HepG2 (cell line): ENCODE data around the gene CACNB4. TPM values are rescaled to one million over a fixed set of nuclear protein-coding genes. Genes with fewer than 3 reads are reported as not detected.

ENCODE experiments used
- ARID3A ChIP-seq: IDR thresholded peaks from 2 replicates; pipeline ENCODE4 v1.6.1; 2012; ENCODE audit warnings: low read depth, low read length, improper control_type of control experiment
- CREBL2 ChIP-seq: sonication (generic); formaldehyde crosslinking; IDR thresholded peaks from 2 replicates; pipeline ENCODE4 v1.8.1; 2023; ENCODE audit warnings: missing genetic modification reagents, mild to moderate bottlenecking, borderline replicate concordance
- FOXO1 ChIP-seq: sonication (generic); formaldehyde crosslinking; IDR thresholded peaks from 2 replicates; pipeline ENCODE4 v1.4.0; 2020; ENCODE audit warnings: missing genetic modification reagents
- HDAC2 ChIP-seq: sonication (generic); formaldehyde crosslinking; IDR thresholded peaks from 2 replicates; pipeline ENCODE4 v1.4.0; 2020; ENCODE audit warnings: missing genetic modification reagents
- KDM5B ChIP-seq: sonication (generic); formaldehyde crosslinking; IDR thresholded peaks from 2 replicates; pipeline ENCODE4 v1.4.0; 2020; ENCODE audit warnings: missing genetic modification reagents, mild to moderate bottlenecking, borderline replicate concordance
- MIXL1 ChIP-seq: IDR thresholded peaks from 2 replicates; pipeline ENCODE4 v1.6.1; 2016
- MYC ChIP-seq: sonication (generic); formaldehyde crosslinking; IDR thresholded peaks from 2 replicates; pipeline ENCODE4 v1.9.0; 2021; ENCODE audit warnings: missing genetic modification reagents, borderline replicate concordance
- NCOA2 ChIP-seq: sonication (generic); formaldehyde crosslinking; IDR thresholded peaks from 2 replicates; pipeline ENCODE4 v1.8.0; 2022; ENCODE audit warnings: inconsistent platforms
- NR0B2 ChIP-seq: sonication (generic); formaldehyde crosslinking; IDR thresholded peaks from 2 replicates; pipeline ENCODE4 v1.4.0; 2020; ENCODE audit warnings: mild to moderate bottlenecking, missing genetic modification reagents
- NR2F2 ChIP-seq: IDR thresholded peaks from 2 replicates; pipeline ENCODE4 v1.6.1; 2012; ENCODE audit warnings: low read depth, inconsistent platforms, borderline replicate concordance
- RXRB ChIP-seq: IDR thresholded peaks from 2 replicates; pipeline ENCODE4 v1.6.1; 2016; ENCODE audit warnings: borderline replicate concordance, missing genetic modification reagents, missing compliant biosample characterization
- SIN3B ChIP-seq: fragments of 150-350 bp; IDR thresholded peaks from 2 replicates; pipeline ENCODE4 v1.6.1; 2014; ENCODE audit warnings: low read length
- THAP7 ChIP-seq: sonication (generic); formaldehyde crosslinking; IDR thresholded peaks from 2 replicates; pipeline ENCODE4 v1.8.1; 2023; ENCODE audit warnings: mild to moderate bottlenecking, missing genetic modification reagents
- TRAFD1 ChIP-seq: sonication (generic); formaldehyde crosslinking; IDR thresholded peaks from 2 replicates; pipeline ENCODE4 v1.5.1; 2020; ENCODE audit warnings: missing genetic modification reagents, mild to moderate bottlenecking, borderline replicate concordance
- ZBTB4 ChIP-seq: sonication (generic); formaldehyde crosslinking; IDR thresholded peaks from 2 replicates; pipeline ENCODE4 v1.4.0; 2020; ENCODE audit warnings: missing genetic modification reagents, mild to moderate bottlenecking, borderline replicate concordance
- ZBTB42 ChIP-seq: sonication (generic); formaldehyde crosslinking; IDR thresholded peaks from 2 replicates; pipeline ENCODE4 v1.5.0; 2020; ENCODE audit warnings: mild to moderate bottlenecking, missing genetic modification reagents
- ZMYM3 ChIP-seq: sonication (generic); formaldehyde crosslinking; IDR thresholded peaks from 2 replicates; pipeline ENCODE4 v1.5.1; 2020; ENCODE audit warnings: mild to moderate bottlenecking, missing genetic modification reagents
- ZNF30 ChIP-seq: sonication (generic); formaldehyde crosslinking; IDR thresholded peaks from 2 replicates; pipeline ENCODE4 v1.5.0; 2020; ENCODE audit warnings: mild to moderate bottlenecking, missing genetic modification reagents
- ZNF446 ChIP-seq: sonication (generic); formaldehyde crosslinking; IDR thresholded peaks from 2 replicates; pipeline ENCODE4 v1.5.0; 2020; ENCODE audit warnings: mild to moderate bottlenecking, missing genetic modification reagents
- ZNF484 ChIP-seq: sonication (generic); formaldehyde crosslinking; IDR thresholded peaks from 2 replicates; pipeline ENCODE4 v1.5.1; 2020; ENCODE audit warnings: mild to moderate bottlenecking, low read depth, missing genetic modification reagents, borderline replicate concordance
- ZNF496 ChIP-seq: sonication (generic); formaldehyde crosslinking; IDR thresholded peaks from 2 replicates; pipeline ENCODE4 v1.8.1; 2023; ENCODE audit warnings: mild to moderate bottlenecking, moderate library complexity, missing genetic modification reagents; ENCODE audit not compliant: insufficient replicate concordance
- ZNF552 ChIP-seq: sonication (generic); formaldehyde crosslinking; IDR thresholded peaks from 2 replicates; pipeline ENCODE4 v1.9.0; 2022; ENCODE audit warnings: missing genetic modification reagents, mild to moderate bottlenecking, borderline replicate concordance
- ZNF644 ChIP-seq: IDR thresholded peaks from 2 replicates; pipeline ENCODE4 v1.6.1; 2016; ENCODE audit warnings: low read depth
- ZNF792 ChIP-seq: IDR thresholded peaks from 2 replicates; pipeline ENCODE4 v1.6.1; 2016
- polyA plus RNA-seq, 8 experiments: library from polyadenylated mRNA; depleted of rRNA in 3 of 8; stranded (reverse) in 7 of 8; unstranded in 1 of 8; fragments of >200 nt; fragmentation: Illumina TruSeq in 4 of 8; extraction: Trizol in 4 of 8; gene quantifications; 2 replicates each; pipeline versions ENCODE4 v1.2.1 to v1.2.3, GENCODE V29; 2011 to 2016; ENCODE audit warnings: low read depth in 4 of 8, missing spikeins in 1 of 8, mixed read lengths in 1 of 8; ENCODE audit not compliant: insufficient read depth in 1 of 8
- total RNA-seq, 5 experiments: library from RNA; depleted of rRNA; stranded (reverse); fragments of >200 nt; fragmentation: Illumina TruSeq; extraction: Trizol; gene quantifications; 2 replicates each; pipeline ENCODE4 v1.2.3, GENCODE V29; 2016; ENCODE audit warnings: low read depth in 1 of 5

Gene CACNB4
- total and polyA plus RNA-seq, 2 of the 13 experiments (the other 11 are each of a cell fraction or from before 2014, with no cell fraction given) = 5.1 to 14.3 TPM

- TF ChIP-seq ZBTB4 (CRISPR knock-in tag) = no peak
- peak; percentile 31; the same call in 1 of the 2 replicates for TF ChIP-seq FOXO1 (CRISPR knock-in tag)
- TF ChIP-seq ARID3A = peak; percentile 37; the same call in 1 of the 2 replicates
- no peak for TF ChIP-seq SIN3B
- TF ChIP-seq TRAFD1 (CRISPR knock-in tag) = no peak
- no peak for TF ChIP-seq ZNF484
- TF ChIP-seq ZNF644 = peak; percentile 46; the same call in 1 of the 2 replicates
- TF ChIP-seq RXRB = 0 out of 2 replicates have a peak, but pooled peaks have one; percentile 61
- TF ChIP-seq NR2F2 = no peak
- TF ChIP-seq HDAC2 (CRISPR knock-in tag) = no peak
- no peak for TF ChIP-seq NR0B2
- no peak for TF ChIP-seq ZNF446 (CRISPR knock-in tag)
- no peak for TF ChIP-seq MIXL1 (CRISPR knock-in tag)
- TF ChIP-seq ZNF552 (CRISPR knock-in tag) = no peak
- TF ChIP-seq KDM5B (CRISPR knock-in tag) = no peak
- TF ChIP-seq ZNF792 = no peak
- 0 out of 2 replicates have a peak, but pooled peaks have one; percentile 29 for TF ChIP-seq NCOA2 (CRISPR knock-in tag)
- TF ChIP-seq ZBTB42 (CRISPR knock-in tag) = no peak
- no peak for TF ChIP-seq MYC (CRISPR knock-in tag)
- no peak for TF ChIP-seq ZMYM3 (CRISPR knock-in tag)
- TF ChIP-seq CREBL2 (CRISPR knock-in tag) = no peak
- TF ChIP-seq THAP7 = no peak
- TF ChIP-seq ZNF496 (CRISPR knock-in tag) = no peak
- no peak for TF ChIP-seq ZNF30 (CRISPR knock-in tag)
Observed at GRCh38 chr2:151989378-151989777, 109.5 kb downstream of the CACNB4 start (continued).
